ENCODE measurements around the gene PAPOLA. TPM values are rescaled to one million over a fixed set of nuclear protein-coding genes. Genes with fewer than 3 reads are reported as not detected.

Gene PAPOLA
- total RNA-seq, 2 experiments from 2014 or later: 99.3 to 197 TPM

DNA sequence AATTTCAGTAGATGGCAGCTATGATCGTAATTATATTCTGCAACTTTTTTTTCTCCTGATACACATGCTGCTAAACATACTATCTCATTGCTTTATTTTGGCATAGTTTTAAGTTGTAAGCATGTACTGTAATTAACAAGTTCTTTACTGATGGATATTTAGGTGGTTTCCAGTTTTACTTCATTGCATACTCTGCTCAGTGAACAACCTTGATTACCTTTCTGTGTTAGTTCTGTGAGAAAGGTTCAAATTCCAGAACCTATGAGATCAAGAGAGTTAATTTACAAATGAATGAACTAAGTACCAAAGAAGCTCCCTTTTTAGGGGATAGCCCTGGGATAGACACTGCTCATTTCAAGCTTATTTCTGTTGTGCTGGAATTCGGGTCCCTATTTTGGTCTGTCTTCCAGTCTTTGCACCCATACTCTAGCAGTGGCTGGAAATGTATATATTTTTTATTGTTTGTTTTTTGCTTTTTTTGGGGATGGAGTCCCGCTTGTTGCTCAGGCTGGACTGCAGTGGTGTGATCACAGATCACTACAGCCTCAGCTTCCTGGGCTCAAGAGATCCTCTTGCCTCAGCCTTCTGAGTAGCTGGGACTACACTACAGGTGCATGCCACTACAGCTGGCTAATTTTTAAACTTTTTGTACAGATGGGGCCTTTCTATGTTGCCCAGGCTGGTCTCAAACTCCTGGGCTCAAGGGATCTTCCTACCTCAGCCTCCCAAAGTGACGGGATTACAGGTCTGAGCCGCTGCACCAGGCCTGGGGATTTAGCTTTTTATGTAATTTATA is 10.6 kb downstream of the PAPOLA start:
- peaks cover 92% of the 10 kb centered on the region for H3K4me1 ChIP-seq (ENCODE audit: insufficient read depth, low read length, poor library complexity, severe bottlenecking)
- TF ChIP-seq EZH2phosphoT487 (IDR thresholded peaks at IDR 0.05; ENCODE audit: borderline replicate concordance, low read depth, low read length) (no peak), CTCF (conservative IDR thresholded peaks at IDR 0.05; ENCODE audit: low read length) (no peak)
- H3K27ac ChIP-seq (ENCODE audit: low read depth, low read length, poor library complexity, severe bottlenecking): no peak overlapping the region
- peak overlapping the region; percentile 11 for H3K4me2 ChIP-seq (ENCODE audit: low read length)
- H4K20me1 ChIP-seq (ENCODE audit: insufficient read depth, low read length): peaks cover 80% of the 10 kb centered on the region
- H2AFZ ChIP-seq (ENCODE audit: low read length): no peak overlapping the region
- DNase-seq (ENCODE audit: low spot score): no peak
- H3K4me3 ChIP-seq (ENCODE audit: low read depth, low read length, poor library complexity, severe bottlenecking): no peak overlapping the region
- ChIA-PET POLR2A (interaction anchor here (0.6 to 1.3 kb wide), 6 partner anchors 10 to 286 kb away, joined by 3 to 4 read pairs (median 3); no protein-coding TSS in a partner anchor), CTCF (ENCODE audit: unreplicated experiment) (no interaction called here)
- intact Hi-C loops (cut with micrococcal nuclease; ENCODE audit: unreplicated experiment): no loop called here
- H3K9me2 ChIP-seq (ENCODE audit: insufficient read depth, low read length): no peaks in the 10 kb centered on the region
- H3K36me3 ChIP-seq (ENCODE audit: insufficient read depth, low read length): no peaks in the 10 kb centered on the region
- BruUV-seq (replicated peaks): no TSS peak
- no peaks in the 10 kb centered on the region for H3K9me3 ChIP-seq (ENCODE audit: low read length)
- peaks cover 100% of the 10 kb centered on the region for H3K79me2 ChIP-seq (ENCODE audit: insufficient read depth, low read depth, low read length)

GRCh38 chr14:96514694-96515093 is 12.5 kb downstream of the PAPOLA start:
- peak; percentile 27 for DNase-seq (ENCODE audit: low spot score)
- peaks cover 2% of the 10 kb centered on the region; the same call in 1 of the 2 replicates for H3K36me3 ChIP-seq (ENCODE audit: insufficient read depth, low read length)
- peaks cover 74% of the 10 kb centered on the region for H3K4me1 ChIP-seq (ENCODE audit: insufficient read depth, low read length, poor library complexity, severe bottlenecking)
- peak overlapping the region; percentile 46 for H3K4me2 ChIP-seq (ENCODE audit: low read length)
- H3K9me2 ChIP-seq (ENCODE audit: insufficient read depth, low read length): no peaks in the 10 kb centered on the region
- peaks cover 100% of the 10 kb centered on the region for H3K79me2 ChIP-seq (ENCODE audit: insufficient read depth, low read depth, low read length)
- H3K9me3 ChIP-seq (ENCODE audit: low read length): no peaks in the 10 kb centered on the region
- no peak for TF ChIP-seq CTCF (conservative IDR thresholded peaks at IDR 0.05; ENCODE audit: low read length)
- no peak for TF ChIP-seq EZH2phosphoT487 (IDR thresholded peaks at IDR 0.05; ENCODE audit: borderline replicate concordance, low read depth, low read length)
- BruUV-seq (replicated peaks): no TSS peak
- H4K20me1 ChIP-seq (ENCODE audit: insufficient read depth, low read length): peaks cover 67% of the 10 kb centered on the region
- no peak overlapping the region for H3K4me3 ChIP-seq (ENCODE audit: low read depth, low read length, poor library complexity, severe bottlenecking)
- no peak overlapping the region for H2AFZ ChIP-seq (ENCODE audit: low read length)
- no peak overlapping the region for H3K27ac ChIP-seq (ENCODE audit: low read depth, low read length, poor library complexity, severe bottlenecking)
- CTCF ChIA-PET (ENCODE audit: unreplicated experiment): no interaction called here
- POLR2A ChIA-PET: no interaction called here
- intact Hi-C loops (cut with micrococcal nuclease; ENCODE audit: unreplicated experiment): no loop called here

- H4K20me1 ChIP-seq (ENCODE audit: insufficient read depth, low read length): peaks cover 61% of the 10 kb centered on the region
- no peak overlapping the region for H3K27ac ChIP-seq (ENCODE audit: low read depth, low read length, poor library complexity, severe bottlenecking)
- no peaks in the 10 kb centered on the region for H3K9me3 ChIP-seq (ENCODE audit: low read length)
- ChIA-PET POLR2A (interaction anchor here (0.6 to 1.1 kb wide), 3 partner anchors 10 to 22 kb away, joined by 3 to 7 read pairs (median 4); no protein-coding TSS in a partner anchor), CTCF (ENCODE audit: unreplicated experiment) (no interaction called here)
- peaks cover 64% of the 10 kb centered on the region for H3K4me1 ChIP-seq (ENCODE audit: insufficient read depth, low read length, poor library complexity, severe bottlenecking)
- no TSS peak for BruUV-seq (replicated peaks)
- no peak for DNase-seq (ENCODE audit: low spot score)
- no peak overlapping the region for H2AFZ ChIP-seq (ENCODE audit: low read length)
- TF ChIP-seq CTCF (conservative IDR thresholded peaks at IDR 0.05; ENCODE audit: low read length) (no peak), EZH2phosphoT487 (IDR thresholded peaks at IDR 0.05; ENCODE audit: borderline replicate concordance, low read depth, low read length) (no peak)
- H3K9me2 ChIP-seq (ENCODE audit: insufficient read depth, low read length): no peaks in the 10 kb centered on the region
- peaks cover 100% of the 10 kb centered on the region for H3K79me2 ChIP-seq (ENCODE audit: insufficient read depth, low read depth, low read length)
- H3K36me3 ChIP-seq (ENCODE audit: insufficient read depth, low read length): peaks cover 12% of the 10 kb centered on the region
- no peak overlapping the region for H3K4me3 ChIP-seq (ENCODE audit: low read depth, low read length, poor library complexity, severe bottlenecking)
- intact Hi-C loops (cut with micrococcal nuclease; ENCODE audit: unreplicated experiment): no loop called here
- H3K4me2 ChIP-seq (ENCODE audit: low read length): 0 out of 2 replicates have a peak overlapping the region, but pooled peaks have one; percentile 46
Observed at GRCh38 chr14:96515731-96516130, 13.5 kb downstream of the PAPOLA start.
